Activated gamma-delta T cell (primary cell): Measurements from ENCODE around the gene AGBL1.

ENCODE experiments used
- DNase-seq: peaks from one replicate; lab custom pipeline; 2025; lab: John Stamatoyannopoulos, UW
- total RNA-seq, 2 donors: gene quantifications; one replicate each; lab custom pipeline; 2026; lab: John Stamatoyannopoulos, UW

The AGBL1 gene
- total RNA-seq: 0 to 0.13 reads per million in 2 donors

GRCh38 chr15:86079508-86080266 is at the start of gene AGBL1:
TSS of gene AGBL1 (plus strand) at chr15:86079871.
- DNase-seq: no peak

- DNase-seq: no peak
Measured at GRCh38 chr15:86034904-86035303, 44.8 kb upstream of the AGBL1 start.

- no peak for DNase-seq
Measured at GRCh38 chr15:86036243-86036642, 43.4 kb upstream of the AGBL1 start.

GRCh38 chr15:86038491-86038890 is 41.2 kb upstream of the AGBL1 start:
- DNase-seq: no peak

- no peak for DNase-seq
Measured at GRCh38 chr15:86040356-86041033, 39.2 kb upstream of the AGBL1 start.

- DNase-seq: no peak
Measured at GRCh38 chr15:86041399-86041798, 38.3 kb upstream of the AGBL1 start.

GRCh38 chr15:86042226-86042625 is 37.4 kb upstream of the AGBL1 start:
- no peak for DNase-seq

GRCh38 chr15:86044981-86045380 is 34.7 kb upstream of the AGBL1 start:
- no peak for DNase-seq

- no peak for DNase-seq
Measured at GRCh38 chr15:86054338-86054737, 25.3 kb upstream of the AGBL1 start.

- DNase-seq: no peak
Measured at GRCh38 chr15:86055688-86056087, 24.0 kb upstream of the AGBL1 start.

- DNase-seq: no peak
Measured at GRCh38 chr15:86059851-86060250, 19.8 kb upstream of the AGBL1 start.

GRCh38 chr15:86060674-86061073 is 19.0 kb upstream of the AGBL1 start:
- no peak for DNase-seq

- DNase-seq: no peak
Measured at GRCh38 chr15:86061581-86061980, 18.1 kb upstream of the AGBL1 start.

GRCh38 chr15:86062646-86063243 is 16.9 kb upstream of the AGBL1 start:
- DNase-seq: no peak

GRCh38 chr15:86063356-86064095 is 16.1 kb upstream of the AGBL1 start:
- DNase-seq: no peak

- DNase-seq: no peak
Measured at GRCh38 chr15:86064326-86064725, 15.3 kb upstream of the AGBL1 start.

- DNase-seq: no peak
Measured at GRCh38 chr15:86066174-86066834, 13.4 kb upstream of the AGBL1 start.

- DNase-seq: no peak
Measured at GRCh38 chr15:86073281-86073680, 6.4 kb upstream of the AGBL1 start.

GRCh38 chr15:86076468-86076867 is 3.2 kb upstream of the AGBL1 start:
- no peak for DNase-seq

- DNase-seq: no peak
Measured at GRCh38 chr15:86077070-86077469, 2.6 kb upstream of the AGBL1 start.

- DNase-seq: no peak
Measured at GRCh38 chr15:86080302-86080701, 631 bp downstream of the AGBL1 start.
